Measurements from ENCODE around the gene ZBP1.

DNA sequence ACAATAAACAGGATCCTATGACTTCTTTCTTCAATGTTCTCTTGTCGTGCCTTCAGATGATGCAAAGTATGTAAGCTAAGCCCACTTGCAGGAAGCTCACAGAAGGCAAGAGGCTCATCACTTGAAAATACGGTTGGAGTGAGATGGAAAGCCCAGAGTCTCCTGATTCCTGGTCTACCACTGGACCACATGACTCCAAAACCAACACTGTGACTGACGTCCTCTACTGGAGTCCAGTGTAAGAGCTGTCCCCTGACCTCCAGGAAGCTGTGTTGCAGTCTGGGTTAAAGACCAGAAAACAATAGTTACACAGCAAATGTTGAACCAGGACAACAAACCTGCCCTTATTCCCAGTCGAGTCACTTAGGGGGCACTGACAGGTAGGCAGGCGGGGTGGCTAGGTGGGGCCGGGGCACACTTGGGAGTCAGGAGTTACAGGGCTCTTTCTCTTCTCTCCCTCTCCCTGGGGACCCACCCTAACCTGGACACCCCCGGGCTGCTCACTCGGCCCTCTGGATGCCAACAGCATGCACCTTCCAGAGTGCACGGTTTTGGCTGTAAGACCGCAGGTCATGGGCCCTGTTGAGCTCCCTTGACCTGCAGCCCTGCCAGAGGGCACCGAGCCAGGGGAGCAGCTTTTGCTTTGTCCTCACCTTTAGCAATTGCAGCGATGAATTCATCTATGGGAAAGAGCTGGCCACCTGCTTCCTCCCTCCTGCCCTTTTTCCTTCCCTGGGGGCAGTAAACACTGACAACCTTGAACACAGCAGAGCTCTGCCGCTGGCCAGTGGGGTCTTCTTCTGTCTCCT lies 51.9 kb downstream of the ZBP1 start:
- TF ChIP-seq, protein P1, sequence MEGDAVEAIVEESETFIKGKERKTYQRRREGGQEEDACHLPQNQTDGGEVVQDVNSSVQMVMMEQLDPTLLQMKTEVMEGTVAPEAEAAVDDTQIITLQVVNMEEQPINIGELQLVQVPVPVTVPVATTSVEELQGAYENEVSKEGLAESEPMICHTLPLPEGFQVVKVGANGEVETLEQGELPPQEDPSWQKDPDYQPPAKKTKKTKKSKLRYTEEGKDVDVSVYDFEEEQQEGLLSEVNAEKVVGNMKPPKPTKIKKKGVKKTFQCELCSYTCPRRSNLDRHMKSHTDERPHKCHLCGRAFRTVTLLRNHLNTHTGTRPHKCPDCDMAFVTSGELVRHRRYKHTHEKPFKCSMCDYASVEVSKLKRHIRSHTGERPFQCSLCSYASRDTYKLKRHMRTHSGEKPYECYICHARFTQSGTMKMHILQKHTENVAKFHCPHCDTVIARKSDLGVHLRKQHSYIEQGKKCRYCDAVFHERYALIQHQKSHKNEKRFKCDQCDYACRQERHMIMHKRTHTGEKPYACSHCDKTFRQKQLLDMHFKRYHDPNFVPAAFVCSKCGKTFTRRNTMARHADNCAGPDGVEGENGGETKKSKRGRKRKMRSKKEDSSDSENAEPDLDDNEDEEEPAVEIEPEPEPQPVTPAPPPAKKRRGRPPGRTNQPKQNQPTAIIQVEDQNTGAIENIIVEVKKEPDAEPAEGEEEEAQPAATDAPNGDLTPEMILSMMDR (conservative IDR thresholded peaks at IDR 0.05), result no peak
- TF ChIP-seq EZH2 (IDR thresholded peaks at IDR 0.05; ENCODE audit: low read depth), result no peak

Data from PC-9 (cell line).